HEK293 (cell line): Measurements from ENCODE around the gene DDAH1.

ENCODE experiments used
- CTCF ChIA-PET: fragments of 350-600 bp; formaldehyde crosslinking; extraction: SDS; loops from one replicate; lab custom pipeline; 2021; ENCODE audit warnings: antibody characterized with exemption; lab: Yijun Ruan, JAX
- POLR2A ChIA-PET: fragments of 300-600 bp; formaldehyde crosslinking; extraction: SDS; loops from one replicate; lab custom pipeline; 2020; ENCODE audit warnings: antibody characterized with exemption, inconsistent platforms; lab: Yijun Ruan, JAX
- H3K27ac ChIP-seq: fragments of 200-500 bp; sonication (Bioruptor generic); 2 replicates; pipeline ENCODE4 v1.5.1; 2014; ENCODE audit warnings: low read depth, low read length, control low read depth, inconsistent platforms; ENCODE audit errors: extremely low read depth
- H3K36me3 ChIP-seq, 2 experiments: fragments of 200-500 bp in 1 of 2; sonication (Bioruptor generic) in 1 of 2; 1 replicate in 1 of 2; 2 replicates in 1 of 2; pipeline ENCODE4 v1.5.1; 2014 to 2017; ENCODE audit warnings: inconsistent platforms in 2 of 2, low read length in 2 of 2; ENCODE audit not compliant: control insufficient read depth in 2 of 2, insufficient read depth in 1 of 2
- H3K4me1 ChIP-seq: fragments of 200-500 bp; sonication (Bioruptor generic); 2 replicates; pipeline ENCODE4 v1.5.1; 2014; ENCODE audit warnings: mild to moderate bottlenecking, low read length, inconsistent platforms; ENCODE audit not compliant: control insufficient read depth, insufficient read depth
- H3K4me3 ChIP-seq: 2 replicates; pipeline ENCODE4 v1.5.1; 2011; ENCODE audit warnings: low read depth, mild to moderate bottlenecking, control low read depth, low read length, moderate library complexity
- H3K9me3 ChIP-seq: fragments of 200-500 bp; sonication (Bioruptor generic); 2 replicates; pipeline ENCODE4 v1.5.1; 2014; ENCODE audit warnings: low read depth, low read length, inconsistent platforms; ENCODE audit not compliant: control insufficient read depth, insufficient read depth
- GFI1B ChIP-seq: fragments of 450-650 bp; formaldehyde crosslinking; IDR thresholded peaks from 2 replicates; pipeline ENCODE4 v1.5.1; 2016; ENCODE audit warnings: missing biosample characterization, missing genetic modification characterization
- HOXD13 ChIP-seq: sonication (generic); formaldehyde crosslinking; IDR thresholded peaks from 2 replicates; pipeline ENCODE4 v1.8.0; 2022; ENCODE audit warnings: missing genetic modification reagents, borderline replicate concordance
- KLF8 ChIP-seq: fragments of 450-650 bp; formaldehyde crosslinking; IDR thresholded peaks from 2 replicates; pipeline ENCODE4 v1.5.1; 2016; ENCODE audit warnings: missing biosample characterization, missing genetic modification characterization
- KLF9 ChIP-seq: fragments of 450-650 bp; formaldehyde crosslinking; IDR thresholded peaks from 2 replicates; pipeline ENCODE4 v1.5.1; 2016; ENCODE audit warnings: missing biosample characterization, missing genetic modification characterization, low read depth
- OSR2 ChIP-seq: fragments of 450-650 bp; formaldehyde crosslinking; IDR thresholded peaks from 2 replicates; pipeline ENCODE4 v1.5.1; 2016; ENCODE audit warnings: missing biosample characterization, missing genetic modification characterization
- OVOL3 ChIP-seq: fragments of 450-650 bp; formaldehyde crosslinking; IDR thresholded peaks from 2 replicates; pipeline ENCODE4 v1.5.1; 2016; ENCODE audit warnings: missing biosample characterization, missing genetic modification characterization
- RBAK ChIP-seq: fragments of 450-650 bp; formaldehyde crosslinking; IDR thresholded peaks from 2 replicates; pipeline ENCODE4 v1.5.1; 2016; ENCODE audit warnings: missing biosample characterization, missing genetic modification characterization
- TRIM28 ChIP-seq: IDR thresholded peaks from 2 replicates; pipeline ENCODE4 v1.6.1; 2011; ENCODE audit warnings: low read length, control low read depth, borderline replicate concordance
- YY2 ChIP-seq: fragments of 450-650 bp; formaldehyde crosslinking; IDR thresholded peaks from 2 replicates; pipeline ENCODE4 v1.5.1; 2016; ENCODE audit warnings: missing biosample characterization, missing genetic modification characterization
- ZNF10 ChIP-seq: fragments of 450-650 bp; formaldehyde crosslinking; IDR thresholded peaks from 2 replicates; pipeline ENCODE4 v1.5.1; 2017; ENCODE audit warnings: missing biosample characterization, missing genetic modification characterization
- ZNF138 ChIP-seq: fragments of 450-650 bp; formaldehyde crosslinking; IDR thresholded peaks from 2 replicates; pipeline ENCODE4 v1.5.1; 2016; ENCODE audit warnings: missing biosample characterization, missing genetic modification characterization, borderline replicate concordance
- ZNF155 ChIP-seq: fragments of 450-650 bp; formaldehyde crosslinking; IDR thresholded peaks from 2 replicates; pipeline ENCODE4 v1.5.1; 2016; ENCODE audit warnings: missing biosample characterization, missing genetic modification characterization
- ZNF174 ChIP-seq: fragments of 450-650 bp; formaldehyde crosslinking; IDR thresholded peaks from 2 replicates; pipeline ENCODE4 v1.5.0; 2017; ENCODE audit warnings: missing biosample characterization, mild to moderate bottlenecking, missing genetic modification characterization
- ZNF175 ChIP-seq: fragments of 450-650 bp; formaldehyde crosslinking; IDR thresholded peaks from 2 replicates; pipeline ENCODE4 v1.5.1; 2016; ENCODE audit warnings: missing biosample characterization, missing genetic modification characterization
- ZNF19 ChIP-seq: fragments of 450-650 bp; formaldehyde crosslinking; IDR thresholded peaks from 2 replicates; pipeline ENCODE4; 2016; ENCODE audit warnings: missing biosample characterization, missing genetic modification characterization, low read depth
- ZNF202 ChIP-seq: fragments of 450-650 bp; formaldehyde crosslinking; IDR thresholded peaks from 2 replicates; pipeline ENCODE4 v1.5.1; 2016; ENCODE audit warnings: missing biosample characterization, missing genetic modification characterization, borderline replicate concordance
- ZNF24 ChIP-seq: fragments of 450-650 bp; formaldehyde crosslinking; IDR thresholded peaks from 2 replicates; pipeline ENCODE4 v1.5.1; 2016; ENCODE audit warnings: missing biosample characterization, missing genetic modification characterization
- ZNF501 ChIP-seq: fragments of 450-650 bp; formaldehyde crosslinking; IDR thresholded peaks from 2 replicates; pipeline ENCODE4 v1.5.1; 2016; ENCODE audit warnings: missing biosample characterization, missing genetic modification characterization
- ZNF600 ChIP-seq: fragments of 450-650 bp; formaldehyde crosslinking; IDR thresholded peaks from 2 replicates; pipeline ENCODE4 v1.5.1; 2016; ENCODE audit warnings: missing biosample characterization, missing genetic modification characterization
- ZNF629 ChIP-seq: fragments of 450-650 bp; formaldehyde crosslinking; IDR thresholded peaks from 2 replicates; pipeline ENCODE4 v1.5.1; 2017; ENCODE audit warnings: missing biosample characterization, missing genetic modification characterization
- ZNF660 ChIP-seq: fragments of 450-650 bp; IDR thresholded peaks from 2 replicates; pipeline ENCODE4 v1.5.1; 2018; ENCODE audit warnings: missing biosample characterization, mild to moderate bottlenecking, missing genetic modification characterization
- ZNF76 ChIP-seq: fragments of 450-650 bp; formaldehyde crosslinking; IDR thresholded peaks from 2 replicates; pipeline ENCODE4; 2016; ENCODE audit warnings: low read depth, missing biosample characterization, missing genetic modification characterization, borderline replicate concordance
- TF ChIP-seq, protein P1 (sequence below): fragments of 450-650 bp; formaldehyde crosslinking; IDR thresholded peaks from 2 replicates; pipeline ENCODE4 v1.5.0; 2017; ENCODE audit warnings: missing biosample characterization, missing genetic modification characterization, borderline replicate concordance
- TF ChIP-seq, protein P2 (sequence below): fragments of 450-650 bp; formaldehyde crosslinking; IDR thresholded peaks from 2 replicates; pipeline ENCODE4 v1.5.1; 2016; ENCODE audit warnings: missing biosample characterization, missing genetic modification characterization
- TF ChIP-seq, protein P3 (sequence below): fragments of 450-650 bp; formaldehyde crosslinking; IDR thresholded peaks from 2 replicates; pipeline ENCODE4 v1.5.1; 2016; ENCODE audit warnings: missing biosample characterization, missing genetic modification characterization
- TF ChIP-seq, protein P4 (sequence below): fragments of 450-650 bp; formaldehyde crosslinking; IDR thresholded peaks from 2 replicates; pipeline ENCODE4 v1.5.1; 2017; ENCODE audit warnings: missing biosample characterization, missing genetic modification characterization
- TF ChIP-seq, protein P5 (sequence below): fragments of 450-650 bp; formaldehyde crosslinking; IDR thresholded peaks from 2 replicates; pipeline ENCODE4 v1.5.1; 2017; ENCODE audit warnings: missing biosample characterization, missing genetic modification characterization
- TF ChIP-seq, protein P6 (sequence below): fragments of 450-650 bp; formaldehyde crosslinking; IDR thresholded peaks from 2 replicates; pipeline ENCODE4 v1.5.1; 2016; ENCODE audit warnings: missing biosample characterization, missing genetic modification characterization

Gene DDAH1

DNA sequence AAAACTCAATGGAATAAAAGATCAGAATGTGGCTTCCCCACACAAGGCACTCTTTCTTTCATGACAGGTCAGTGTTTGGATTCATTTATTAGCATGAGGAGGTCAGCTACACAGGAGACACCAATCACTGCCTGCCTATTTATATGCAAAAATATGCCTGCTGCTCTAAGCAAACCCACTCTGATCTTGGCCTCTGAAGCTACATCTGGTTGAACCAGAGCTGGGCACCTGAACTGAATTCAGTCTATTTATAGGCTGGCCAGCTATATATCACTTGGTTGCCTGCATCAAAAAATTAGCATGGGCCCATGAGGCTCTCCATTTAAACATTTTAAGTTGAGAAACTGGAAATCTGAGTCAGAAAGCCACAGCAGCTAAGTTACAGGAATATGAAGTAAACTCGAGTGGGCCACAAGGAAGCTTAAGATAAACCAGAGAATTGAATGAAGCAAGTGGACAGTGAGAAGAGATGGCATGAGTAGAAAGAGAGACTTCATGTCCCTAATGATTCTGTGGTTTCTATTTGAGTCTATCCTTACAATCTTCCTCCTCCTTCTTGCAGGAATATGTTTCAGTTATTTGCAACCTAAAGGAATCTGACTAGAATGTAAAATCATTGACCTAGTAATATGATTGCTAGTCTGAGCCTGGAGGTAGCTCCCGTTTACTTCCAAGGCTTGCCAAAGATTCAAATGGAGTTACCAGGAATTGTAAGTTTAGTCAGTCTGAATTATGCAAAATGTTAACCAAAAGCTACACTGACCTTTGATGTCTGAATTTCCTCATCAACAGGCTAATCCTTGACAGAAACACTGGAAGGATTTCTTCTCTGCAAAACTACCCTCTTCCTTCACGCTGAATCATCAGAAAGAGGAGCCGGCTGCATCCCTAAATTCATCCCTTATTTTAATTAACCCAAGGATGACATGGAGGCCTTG, 17.7 kb downstream of the DDAH1 start:
- no peaks in the 10 kb centered on the region for H3K4me1 ChIP-seq

DNA sequence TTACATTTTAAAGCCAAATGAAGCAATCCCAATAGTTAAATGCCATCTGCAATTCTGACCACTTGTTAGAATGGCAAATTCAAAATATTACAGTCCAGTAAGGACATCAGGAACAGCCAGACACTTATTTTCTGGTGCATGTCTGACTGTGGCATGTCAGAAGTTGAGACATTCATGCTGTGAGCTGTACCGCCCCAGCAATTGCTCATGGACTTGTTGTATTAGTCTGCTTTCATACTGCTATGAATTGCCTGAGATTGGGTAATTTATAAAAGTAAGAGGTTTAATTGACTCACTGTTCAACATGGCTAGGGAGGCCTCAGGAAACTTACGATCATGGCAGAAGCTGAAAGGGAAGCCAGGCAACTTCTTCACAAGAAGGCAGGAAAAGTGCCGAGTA, 19.1 kb downstream of the DDAH1 start:
- no peaks in the 10 kb centered on the region for H3K4me1 ChIP-seq
- H3K4me3 ChIP-seq = no peak overlapping the region
- no peaks in the 10 kb centered on the region for H3K9me3 ChIP-seq
- CTCF ChIA-PET = interaction anchor here (1.7 kb wide), 1 partner anchor 138 kb away, joined by 3 read pairs; no protein-coding TSS in a partner anchor
- POLR2A ChIA-PET = no interaction called here
- no peak overlapping the region for H3K27ac ChIP-seq
- no peaks in the 10 kb centered on the region for H3K36me3 ChIP-seq
- TF ChIP-seq OVOL3 (tag by site-specific recombination) (no peak), ZNF202 (tag by site-specific recombination) (no peak), OSR2 (tag by site-specific recombination) (no peak), ZNF660 (tag by site-specific recombination) (no peak), GFI1B (no peak), ZNF24 (tag by site-specific recombination) (no peak), RBAK (tag by site-specific recombination) (no peak), KLF9 (tag by site-specific recombination) (no peak), ZNF155 (no peak), ZNF175 (tag by site-specific recombination) (no peak), ZNF501 (tag by site-specific recombination) (no peak), ZNF10 (no peak)
- TF ChIP-seq, protein P1, sequence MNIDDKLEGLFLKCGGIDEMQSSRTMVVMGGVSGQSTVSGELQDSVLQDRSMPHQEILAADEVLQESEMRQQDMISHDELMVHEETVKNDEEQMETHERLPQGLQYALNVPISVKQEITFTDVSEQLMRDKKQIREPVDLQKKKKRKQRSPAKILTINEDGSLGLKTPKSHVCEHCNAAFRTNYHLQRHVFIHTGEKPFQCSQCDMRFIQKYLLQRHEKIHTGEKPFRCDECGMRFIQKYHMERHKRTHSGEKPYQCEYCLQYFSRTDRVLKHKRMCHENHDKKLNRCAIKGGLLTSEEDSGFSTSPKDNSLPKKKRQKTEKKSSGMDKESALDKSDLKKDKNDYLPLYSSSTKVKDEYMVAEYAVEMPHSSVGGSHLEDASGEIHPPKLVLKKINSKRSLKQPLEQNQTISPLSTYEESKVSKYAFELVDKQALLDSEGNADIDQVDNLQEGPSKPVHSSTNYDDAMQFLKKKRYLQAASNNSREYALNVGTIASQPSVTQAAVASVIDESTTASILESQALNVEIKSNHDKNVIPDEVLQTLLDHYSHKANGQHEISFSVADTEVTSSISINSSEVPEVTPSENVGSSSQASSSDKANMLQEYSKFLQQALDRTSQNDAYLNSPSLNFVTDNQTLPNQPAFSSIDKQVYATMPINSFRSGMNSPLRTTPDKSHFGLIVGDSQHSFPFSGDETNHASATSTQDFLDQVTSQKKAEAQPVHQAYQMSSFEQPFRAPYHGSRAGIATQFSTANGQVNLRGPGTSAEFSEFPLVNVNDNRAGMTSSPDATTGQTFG (tag by site-specific recombination) = no peak
- TF ChIP-seq, protein P2, sequence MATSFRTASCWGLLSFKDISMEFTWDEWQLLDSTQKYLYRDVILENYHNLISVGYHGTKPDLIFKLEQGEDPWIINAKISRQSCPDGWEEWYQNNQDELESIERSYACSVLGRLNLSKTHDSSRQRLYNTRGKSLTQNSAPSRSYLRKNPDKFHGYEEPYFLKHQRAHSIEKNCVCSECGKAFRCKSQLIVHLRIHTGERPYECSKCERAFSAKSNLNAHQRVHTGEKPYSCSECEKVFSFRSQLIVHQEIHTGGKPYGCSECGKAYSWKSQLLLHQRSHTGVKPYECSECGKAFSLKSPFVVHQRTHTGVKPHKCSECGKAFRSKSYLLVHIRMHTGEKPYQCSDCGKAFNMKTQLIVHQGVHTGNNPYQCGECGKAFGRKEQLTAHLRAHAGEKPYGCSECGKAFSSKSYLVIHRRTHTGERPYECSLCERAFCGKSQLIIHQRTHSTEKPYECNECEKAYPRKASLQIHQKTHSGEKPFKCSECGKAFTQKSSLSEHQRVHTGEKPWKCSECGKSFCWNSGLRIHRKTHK = no peak

More for the DNA sequence above, 17.7 kb downstream of the DDAH1 start:
- Histone ChIP-seq H3K9me3 (no peaks in the 10 kb centered on the region), H3K4me3 (no peak overlapping the region), H3K36me3 (no peaks in the 10 kb centered on the region), H3K27ac (no peak overlapping the region)
- POLR2A ChIA-PET = interaction anchor here (0.5 kb wide), 1 partner anchor 42 kb away, joined by 4 read pairs; no protein-coding TSS in a partner anchor
- CTCF ChIA-PET = interaction anchor here (1.0 kb wide), 1 partner anchor 13 kb away, joined by 3 read pairs; no protein-coding TSS in a partner anchor
- TF ChIP-seq, protein P3, sequence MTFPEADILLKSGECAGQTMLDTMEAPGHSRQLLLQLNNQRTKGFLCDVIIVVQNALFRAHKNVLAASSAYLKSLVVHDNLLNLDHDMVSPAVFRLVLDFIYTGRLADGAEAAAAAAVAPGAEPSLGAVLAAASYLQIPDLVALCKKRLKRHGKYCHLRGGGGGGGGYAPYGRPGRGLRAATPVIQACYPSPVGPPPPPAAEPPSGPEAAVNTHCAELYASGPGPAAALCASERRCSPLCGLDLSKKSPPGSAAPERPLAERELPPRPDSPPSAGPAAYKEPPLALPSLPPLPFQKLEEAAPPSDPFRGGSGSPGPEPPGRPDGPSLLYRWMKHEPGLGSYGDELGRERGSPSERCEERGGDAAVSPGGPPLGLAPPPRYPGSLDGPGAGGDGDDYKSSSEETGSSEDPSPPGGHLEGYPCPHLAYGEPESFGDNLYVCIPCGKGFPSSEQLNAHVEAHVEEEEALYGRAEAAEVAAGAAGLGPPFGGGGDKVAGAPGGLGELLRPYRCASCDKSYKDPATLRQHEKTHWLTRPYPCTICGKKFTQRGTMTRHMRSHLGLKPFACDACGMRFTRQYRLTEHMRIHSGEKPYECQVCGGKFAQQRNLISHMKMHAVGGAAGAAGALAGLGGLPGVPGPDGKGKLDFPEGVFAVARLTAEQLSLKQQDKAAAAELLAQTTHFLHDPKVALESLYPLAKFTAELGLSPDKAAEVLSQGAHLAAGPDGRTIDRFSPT (tag by site-specific recombination) = no peak
- TF ChIP-seq ZNF19 (tag by site-specific recombination) = no peak
- TF ChIP-seq, protein P4, sequence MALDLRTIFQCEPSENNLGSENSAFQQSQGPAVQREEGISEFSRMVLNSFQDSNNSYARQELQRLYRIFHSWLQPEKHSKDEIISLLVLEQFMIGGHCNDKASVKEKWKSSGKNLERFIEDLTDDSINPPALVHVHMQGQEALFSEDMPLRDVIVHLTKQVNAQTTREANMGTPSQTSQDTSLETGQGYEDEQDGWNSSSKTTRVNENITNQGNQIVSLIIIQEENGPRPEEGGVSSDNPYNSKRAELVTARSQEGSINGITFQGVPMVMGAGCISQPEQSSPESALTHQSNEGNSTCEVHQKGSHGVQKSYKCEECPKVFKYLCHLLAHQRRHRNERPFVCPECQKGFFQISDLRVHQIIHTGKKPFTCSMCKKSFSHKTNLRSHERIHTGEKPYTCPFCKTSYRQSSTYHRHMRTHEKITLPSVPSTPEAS (tag by site-specific recombination) = no peak
- no peak for TF ChIP-seq ZNF138 (tag by site-specific recombination)
- TF ChIP-seq ZNF600 (tag by site-specific recombination) = no peak
- TF ChIP-seq HOXD13 (CRISPR knock-in tag) = no peak
- TF ChIP-seq ZNF174 (tag by site-specific recombination) = no peak
- no peak for TF ChIP-seq TRIM28
- TF ChIP-seq ZNF76 (tag by site-specific recombination) = no peak
- no peak for TF ChIP-seq KLF8 (tag by site-specific recombination)
- TF ChIP-seq, protein P5, sequence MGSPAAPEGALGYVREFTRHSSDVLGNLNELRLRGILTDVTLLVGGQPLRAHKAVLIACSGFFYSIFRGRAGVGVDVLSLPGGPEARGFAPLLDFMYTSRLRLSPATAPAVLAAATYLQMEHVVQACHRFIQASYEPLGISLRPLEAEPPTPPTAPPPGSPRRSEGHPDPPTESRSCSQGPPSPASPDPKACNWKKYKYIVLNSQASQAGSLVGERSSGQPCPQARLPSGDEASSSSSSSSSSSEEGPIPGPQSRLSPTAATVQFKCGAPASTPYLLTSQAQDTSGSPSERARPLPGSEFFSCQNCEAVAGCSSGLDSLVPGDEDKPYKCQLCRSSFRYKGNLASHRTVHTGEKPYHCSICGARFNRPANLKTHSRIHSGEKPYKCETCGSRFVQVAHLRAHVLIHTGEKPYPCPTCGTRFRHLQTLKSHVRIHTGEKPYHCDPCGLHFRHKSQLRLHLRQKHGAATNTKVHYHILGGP = no peak
- no peak for TF ChIP-seq YY2
- TF ChIP-seq, protein P6, sequence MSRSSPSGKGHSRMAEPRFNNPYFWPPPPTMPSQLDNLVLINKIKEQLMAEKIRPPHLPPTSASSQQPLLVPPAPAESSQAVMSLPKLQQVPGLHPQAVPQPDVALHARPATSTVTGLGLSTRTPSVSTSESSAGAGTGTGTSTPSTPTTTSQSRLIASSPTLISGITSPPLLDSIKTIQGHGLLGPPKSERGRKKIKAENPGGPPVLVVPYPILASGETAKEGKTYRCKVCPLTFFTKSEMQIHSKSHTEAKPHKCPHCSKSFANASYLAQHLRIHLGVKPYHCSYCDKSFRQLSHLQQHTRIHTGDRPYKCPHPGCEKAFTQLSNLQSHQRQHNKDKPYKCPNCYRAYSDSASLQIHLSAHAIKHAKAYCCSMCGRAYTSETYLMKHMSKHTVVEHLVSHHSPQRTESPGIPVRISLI (tag by site-specific recombination) = no peak
- no peak for TF ChIP-seq ZNF629
- TF ChIP-seq, all 188 proteins: peak for 0
